Activated CD4-positive, alpha-beta T cell treated with anti-CD3 and anti-CD28 coated beads for 48 hours (primary cell): Measurements from ENCODE around the gene PPHLN1.
"Not testable (repeated sequence)": the region's sequence is repeated elsewhere in the genome, so short reads cannot be mapped to it uniquely, and the experiment has no call there.

ENCODE experiments used
- DNase-seq: peaks from one replicate; pipeline ENCODE4 v3.0.0-alpha.2; 2020

PPHLN1 gene

GRCh38 chr12:42373669-42374068 is 47.7 kb downstream of the PPHLN1 start:
- no peak for DNase-seq

- no peak for DNase-seq
Observed at GRCh38 chr12:42380733-42381132, 54.8 kb downstream of the PPHLN1 start.

- no peak for DNase-seq
Observed at GRCh38 chr12:42382013-42382696, 56.2 kb downstream of the PPHLN1 start.

DNA sequence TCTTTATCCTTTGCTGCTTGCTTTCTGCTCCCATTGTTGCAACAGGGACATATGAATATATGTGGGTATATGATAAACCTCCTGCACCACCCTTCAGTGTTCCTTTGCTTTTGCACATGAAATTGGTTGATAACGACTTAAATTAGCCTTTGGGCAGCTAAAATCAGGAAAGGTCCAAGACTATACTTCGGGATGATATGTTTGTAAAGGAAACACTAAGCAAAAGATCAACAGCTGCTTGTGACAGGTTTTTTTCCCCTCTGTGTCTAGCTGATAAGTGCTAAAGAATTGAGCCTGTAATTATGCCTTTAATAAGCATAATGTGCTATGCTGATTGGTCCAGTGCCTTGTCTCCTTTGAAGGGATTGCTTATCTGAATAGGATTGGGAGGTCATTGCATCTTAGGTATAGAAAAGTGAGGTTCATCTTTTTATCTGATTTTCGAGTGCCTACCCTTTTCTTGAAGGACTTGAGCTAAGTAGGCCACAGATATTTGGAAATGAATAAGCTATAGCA is 59.4 kb downstream of the PPHLN1 start:
- DNase-seq: no peak

DNA sequence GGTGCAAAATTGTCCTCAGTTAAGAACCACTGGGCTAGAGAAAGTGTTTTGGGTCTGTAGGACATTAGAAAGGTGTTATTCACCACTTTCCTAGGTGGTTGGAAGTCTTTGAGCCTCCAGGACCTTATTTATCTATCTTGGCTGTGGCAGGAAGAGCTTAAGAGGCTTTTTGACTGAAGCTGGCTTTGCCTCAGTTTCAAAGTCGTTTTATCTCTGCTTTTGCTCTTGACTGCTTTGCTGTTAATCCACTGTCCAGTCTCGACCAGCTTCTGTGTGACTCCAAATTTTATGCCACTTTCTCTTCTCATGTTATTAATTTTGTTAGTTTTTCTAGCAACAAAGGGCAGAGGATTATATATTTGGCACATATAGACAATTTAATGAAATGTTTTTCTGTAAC is 60.3 kb downstream of the PPHLN1 start:
- DNase-seq: no peak

- not testable (repeated sequence) for DNase-seq
Observed at GRCh38 chr12:42388086-42388485, 62.1 kb downstream of the PPHLN1 start.

GRCh38 chr12:42394429-42394828 is 68.5 kb downstream of the PPHLN1 start:
- no peak for DNase-seq

- DNase-seq: no peak
Observed at GRCh38 chr12:42396473-42397259, 70.7 kb downstream of the PPHLN1 start.

GRCh38 chr12:42402821-42403411 is 76.9 kb downstream of the PPHLN1 start:
- DNase-seq: no peak

- DNase-seq: no peak
Observed at GRCh38 chr12:42407306-42407705, 81.3 kb downstream of the PPHLN1 start.

- DNase-seq: no peak
Observed at GRCh38 chr12:42409471-42409870, 83.5 kb downstream of the PPHLN1 start.

- no peak for DNase-seq
Observed at GRCh38 chr12:42410340-42410739, 84.4 kb downstream of the PPHLN1 start.

GRCh38 chr12:42420395-42420794 is 94.4 kb downstream of the PPHLN1 start:
- no peak for DNase-seq

DNA sequence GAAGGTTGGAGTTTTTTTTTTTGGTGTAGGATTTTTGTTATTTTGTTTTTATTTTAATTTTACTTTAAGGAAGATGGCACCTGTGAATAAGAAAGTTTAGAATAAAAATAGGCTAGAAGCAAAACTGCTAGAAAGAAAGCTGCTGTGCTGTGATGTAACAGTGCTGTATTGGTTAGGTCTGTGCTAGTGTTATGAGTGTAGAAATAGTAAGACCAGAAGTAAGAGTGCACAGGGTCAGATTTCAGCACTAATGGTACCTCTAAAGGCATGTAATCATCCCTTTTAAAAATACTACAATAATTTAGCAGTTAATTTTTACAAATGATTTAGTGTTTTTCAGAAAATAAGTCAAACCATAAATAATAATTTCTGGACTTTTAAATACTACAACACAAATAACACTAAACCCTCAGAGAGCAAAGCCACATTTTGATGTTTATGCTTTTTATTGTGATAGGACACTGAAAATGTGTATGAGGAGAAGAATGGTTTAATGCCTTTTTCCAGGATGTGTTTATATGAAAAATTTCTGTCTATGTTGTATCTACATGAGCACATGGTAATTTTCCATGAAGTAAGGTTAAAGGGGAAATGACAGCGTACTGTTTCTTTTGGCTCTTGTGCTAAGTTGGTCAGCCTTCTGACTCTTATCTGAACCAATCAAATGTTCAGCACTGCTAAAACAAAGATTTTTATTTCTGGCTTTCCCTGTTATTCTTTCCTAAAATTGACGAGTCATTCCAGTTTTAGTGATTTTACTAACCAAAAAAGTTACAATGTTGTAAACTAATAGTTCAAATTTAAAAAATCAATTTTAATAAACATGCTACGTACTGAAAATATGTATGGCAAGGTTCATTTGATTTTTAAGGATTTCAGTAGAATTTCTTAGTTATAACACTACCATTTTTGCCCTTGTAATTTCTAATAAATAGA is 96.1 kb downstream of the PPHLN1 start:
- DNase-seq: no peak

- DNase-seq: no peak
Observed at GRCh38 chr12:42422785-42423184, 96.8 kb downstream of the PPHLN1 start.

DNA sequence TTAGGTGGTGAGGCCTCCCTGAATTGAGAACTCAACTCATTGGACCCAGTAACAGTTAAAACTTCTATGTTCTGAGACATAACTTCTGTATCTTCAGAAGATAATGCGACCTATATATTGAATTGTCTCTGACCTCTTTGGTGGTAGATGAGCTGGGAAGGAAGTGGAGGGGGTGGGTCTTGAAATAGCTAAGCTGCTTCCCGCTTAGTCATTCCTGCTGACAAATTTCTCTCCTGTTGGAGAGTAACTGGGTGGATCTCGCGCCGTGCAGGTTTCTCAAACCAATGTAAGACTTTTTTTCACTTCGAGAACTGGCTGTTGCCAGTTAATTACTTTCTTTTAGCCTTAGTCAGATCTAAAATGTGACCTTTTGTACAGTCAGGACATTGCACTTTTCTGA is 100.8 kb downstream of the PPHLN1 start:
- DNase-seq: peak; percentile 8

GRCh38 chr12:42428850-42429249 is 102.9 kb downstream of the PPHLN1 start:
- DNase-seq: no peak

- no peak for DNase-seq
Observed at GRCh38 chr12:42432517-42433140, 106.7 kb downstream of the PPHLN1 start.

DNA sequence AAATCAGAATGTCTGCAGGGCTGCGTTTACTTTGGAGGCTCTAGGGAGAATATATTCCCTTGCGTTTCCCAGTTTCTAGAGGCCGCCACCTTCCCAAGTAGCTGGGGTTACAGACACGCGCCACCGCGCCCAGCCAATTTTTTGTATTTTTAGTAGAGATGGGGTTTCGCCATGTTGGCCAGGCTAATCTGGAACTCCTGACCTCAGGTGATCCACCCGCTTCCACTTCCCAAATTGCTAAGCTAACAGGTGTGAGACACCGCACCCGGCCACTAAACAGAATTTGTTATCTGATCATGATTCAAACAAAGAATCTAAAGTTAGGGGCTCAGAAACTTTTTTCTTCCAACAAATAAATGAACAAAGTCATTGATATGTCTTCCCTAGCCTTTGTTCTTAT is 114.6 kb downstream of the PPHLN1 start:
- DNase-seq: no peak

- DNase-seq: no peak
Observed at GRCh38 chr12:42442311-42442759, 116.4 kb downstream of the PPHLN1 start.

DNA sequence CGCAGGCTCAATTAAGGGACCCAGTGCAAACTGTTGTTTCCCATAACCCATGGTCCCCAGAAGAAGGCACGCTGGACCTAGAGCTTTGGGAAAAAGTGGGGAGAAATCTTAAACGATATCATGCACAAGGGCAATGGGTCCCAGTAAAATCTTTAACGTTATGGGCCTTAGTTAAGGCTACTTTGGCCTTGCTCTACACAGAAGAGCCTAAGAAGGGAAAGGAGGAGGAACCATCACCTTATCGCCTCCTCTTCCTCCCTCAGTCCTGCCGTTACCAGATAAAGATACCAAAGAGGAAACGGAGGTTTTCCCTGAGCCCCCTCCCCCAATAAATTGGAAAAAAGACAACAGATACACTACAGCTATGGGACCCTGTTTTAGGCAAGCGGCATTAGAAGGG is 116.9 kb downstream of the PPHLN1 start:
- no peak for DNase-seq
